PC-3 (cell line): ENCODE data around the gene UBAP1L.

Source experiments
- EZH2 ChIP-seq: fragments of 300-600 bp; sonication (generic); IDR thresholded peaks from one replicate; pipeline ENCODE4 v1.6.1; 2017; ENCODE audit warnings: antibody characterized with exemption, mild to moderate bottlenecking, low read length; ENCODE audit not compliant: unreplicated experiment
- EZH2phosphoT487 ChIP-seq: fragments of 300-600 bp; sonication (generic); IDR thresholded peaks from 2 replicates; pipeline ENCODE4 v1.6.1; 2018; ENCODE audit warnings: mild to moderate bottlenecking, antibody characterized with exemption, low read length, borderline replicate concordance
- TF ChIP-seq, protein P1 (sequence below): fragments of 300-600 bp; sonication (generic); conservative IDR thresholded peaks from 2 replicates; pipeline ENCODE4 v1.5.1; 2017; ENCODE audit warnings: antibody characterized with exemption, low read depth, mild to moderate bottlenecking, low read length

- TF ChIP-seq, protein P1, sequence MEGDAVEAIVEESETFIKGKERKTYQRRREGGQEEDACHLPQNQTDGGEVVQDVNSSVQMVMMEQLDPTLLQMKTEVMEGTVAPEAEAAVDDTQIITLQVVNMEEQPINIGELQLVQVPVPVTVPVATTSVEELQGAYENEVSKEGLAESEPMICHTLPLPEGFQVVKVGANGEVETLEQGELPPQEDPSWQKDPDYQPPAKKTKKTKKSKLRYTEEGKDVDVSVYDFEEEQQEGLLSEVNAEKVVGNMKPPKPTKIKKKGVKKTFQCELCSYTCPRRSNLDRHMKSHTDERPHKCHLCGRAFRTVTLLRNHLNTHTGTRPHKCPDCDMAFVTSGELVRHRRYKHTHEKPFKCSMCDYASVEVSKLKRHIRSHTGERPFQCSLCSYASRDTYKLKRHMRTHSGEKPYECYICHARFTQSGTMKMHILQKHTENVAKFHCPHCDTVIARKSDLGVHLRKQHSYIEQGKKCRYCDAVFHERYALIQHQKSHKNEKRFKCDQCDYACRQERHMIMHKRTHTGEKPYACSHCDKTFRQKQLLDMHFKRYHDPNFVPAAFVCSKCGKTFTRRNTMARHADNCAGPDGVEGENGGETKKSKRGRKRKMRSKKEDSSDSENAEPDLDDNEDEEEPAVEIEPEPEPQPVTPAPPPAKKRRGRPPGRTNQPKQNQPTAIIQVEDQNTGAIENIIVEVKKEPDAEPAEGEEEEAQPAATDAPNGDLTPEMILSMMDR: no peak
- TF ChIP-seq EZH2 (no peak), EZH2phosphoT487 (no peak)
Measured at GRCh38 chr15:65077291-65077980, 37.6 kb downstream of the UBAP1L start.
